GM21619 (cell line): ENCODE measurements around the gene COL4A6.

Experiments
- ATAC-seq: cut with Tn5 transposase; IDR thresholded peaks from one replicate; pipeline ENCODE4 v1.9.1; 2021; ENCODE audit not compliant: unreplicated experiment

COL4A6 gene

GRCh38 chrX:108332281-108332680, 105.9 kb downstream of the COL4A6 start:
- ATAC-seq, result peak; percentile 72

DNA sequence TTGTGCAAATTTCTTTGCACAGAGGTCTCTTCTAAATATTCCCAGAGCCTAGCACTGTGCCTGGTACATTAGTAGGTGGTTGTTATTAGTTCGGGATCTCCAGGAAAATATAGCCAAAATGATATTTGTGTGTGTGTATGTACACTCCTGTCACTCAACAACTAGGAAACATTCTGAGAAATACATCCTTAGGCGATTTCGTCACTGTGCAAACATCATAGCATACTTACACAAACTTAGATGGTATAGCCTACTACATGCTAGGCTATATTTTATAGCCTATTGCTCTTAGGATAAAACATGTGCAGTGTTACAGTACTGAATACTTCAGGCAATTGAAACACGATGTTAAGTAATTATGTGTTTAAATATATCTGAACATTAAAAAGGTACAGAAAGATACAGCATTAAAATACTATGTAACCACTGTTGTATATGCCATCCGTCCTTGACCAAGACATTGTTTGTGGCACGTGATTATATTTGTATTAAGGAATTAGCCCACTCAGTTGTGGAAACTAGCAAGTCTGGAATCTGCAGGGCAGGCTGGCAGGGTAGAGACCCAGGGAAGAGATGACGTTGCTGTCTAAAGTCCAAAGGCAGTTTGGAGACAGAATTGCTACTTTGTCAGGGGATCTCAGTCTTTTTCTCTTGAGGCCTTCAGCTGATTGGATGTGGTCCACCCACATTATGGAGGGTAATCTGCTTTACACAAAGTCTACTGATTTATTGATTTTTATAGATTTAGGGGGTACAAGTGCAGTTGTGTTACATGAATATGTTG, 106.9 kb downstream of the COL4A6 start:
- ATAC-seq, result no peak

- ATAC-seq, result no peak
Observed at GRCh38 chrX:108323751-108324150, 114.5 kb downstream of the COL4A6 start.

- no peak for ATAC-seq
Observed at GRCh38 chrX:108322234-108322633, 116.0 kb downstream of the COL4A6 start.

GRCh38 chrX:108316456-108316855, 121.8 kb downstream of the COL4A6 start:
- ATAC-seq, result no peak

DNA sequence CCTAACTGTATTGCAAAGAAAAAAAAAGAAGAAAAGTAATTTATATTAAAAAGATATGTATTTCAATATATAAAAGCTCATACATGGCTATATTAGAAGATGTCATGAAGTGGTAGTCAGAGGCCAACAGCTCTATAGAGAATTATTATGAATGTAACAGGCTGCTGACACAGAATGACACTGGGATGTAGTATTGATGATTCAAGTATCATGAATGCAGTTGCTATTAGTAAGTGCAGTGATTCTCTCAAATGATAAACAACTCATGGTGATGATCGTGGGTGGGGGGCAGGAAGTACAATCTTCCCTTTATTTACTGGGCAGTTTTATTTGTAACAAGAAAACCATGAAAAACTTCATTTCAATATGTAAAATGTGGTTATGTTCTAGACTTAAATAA, 124.6 kb downstream of the COL4A6 start:
- no peak for ATAC-seq

DNA sequence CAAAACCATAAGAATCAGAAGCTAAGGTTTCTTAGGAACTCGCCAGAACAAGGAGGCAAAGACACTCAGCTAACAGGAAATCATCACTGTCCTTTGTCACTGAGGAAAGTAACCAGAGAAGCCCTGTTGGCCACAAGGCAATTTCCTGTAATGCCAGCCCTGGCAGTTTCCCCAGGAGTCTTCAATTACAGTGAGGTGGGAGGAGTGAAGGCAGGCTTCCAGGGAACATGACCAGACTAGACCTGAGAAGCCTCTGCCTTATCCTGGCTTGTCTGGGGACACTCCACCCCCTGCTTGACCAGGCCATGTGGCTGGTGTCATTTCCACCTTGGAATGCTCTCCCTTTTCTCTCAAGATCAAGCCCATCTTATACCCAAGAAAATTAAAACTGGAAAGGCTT, 125.3 kb downstream of the COL4A6 start:
- ATAC-seq, result no peak

GRCh38 chrX:108312011-108312410, 126.2 kb downstream of the COL4A6 start:
- ATAC-seq, result no peak

GRCh38 chrX:108310506-108310905, 127.7 kb downstream of the COL4A6 start:
- no peak for ATAC-seq

- ATAC-seq, result no peak
Observed at GRCh38 chrX:108309144-108309543, 129.1 kb downstream of the COL4A6 start.

DNA sequence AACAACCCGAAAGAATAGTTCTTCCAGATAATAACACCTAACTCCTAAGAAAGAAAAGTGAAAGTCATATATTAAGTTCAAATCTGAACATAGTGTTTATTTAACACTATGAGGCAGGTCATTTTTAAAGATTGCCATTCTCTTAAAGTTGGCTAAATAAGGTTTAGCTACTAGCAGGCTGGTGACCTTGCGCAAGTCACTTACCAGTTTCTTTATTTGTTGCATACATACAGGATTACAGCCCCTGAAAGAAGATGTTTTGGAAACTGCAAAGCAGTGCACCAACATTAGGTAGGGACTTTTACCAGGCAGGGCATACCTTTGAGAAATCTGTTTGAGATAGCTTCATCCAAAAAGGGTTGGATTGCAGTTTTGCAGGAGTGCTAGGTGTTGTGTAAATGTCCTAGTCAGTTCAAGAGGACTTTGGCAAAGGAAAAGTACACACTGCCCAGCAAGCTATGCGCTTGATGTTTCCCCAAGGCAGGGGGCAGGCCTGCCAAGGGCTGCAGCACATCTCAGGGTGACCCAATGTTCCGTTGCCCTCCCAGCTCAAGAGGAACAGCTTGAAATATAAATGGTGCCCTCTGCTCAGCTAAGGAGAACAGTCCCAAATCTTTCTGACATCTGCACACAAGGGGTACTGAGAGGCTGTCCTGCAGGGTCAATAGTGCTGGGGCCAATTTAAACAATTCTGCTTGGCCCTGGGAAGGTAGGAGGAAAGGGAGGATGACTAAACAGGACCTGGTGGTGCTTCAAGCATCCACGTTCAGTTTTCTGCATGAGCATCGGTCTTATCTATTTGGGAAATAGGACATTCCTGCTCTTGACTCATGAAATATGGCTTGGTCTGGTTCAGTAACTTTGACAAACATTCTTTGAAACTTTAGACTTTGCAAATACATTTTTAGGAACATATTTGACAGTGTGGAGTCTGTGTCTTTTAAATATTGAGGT, 130.8 kb downstream of the COL4A6 start:
- ATAC-seq, result no peak

GRCh38 chrX:108306086-108306485, 132.1 kb downstream of the COL4A6 start:
- no peak for ATAC-seq

GRCh38 chrX:108304757-108305156, 133.5 kb downstream of the COL4A6 start:
- no peak for ATAC-seq

DNA sequence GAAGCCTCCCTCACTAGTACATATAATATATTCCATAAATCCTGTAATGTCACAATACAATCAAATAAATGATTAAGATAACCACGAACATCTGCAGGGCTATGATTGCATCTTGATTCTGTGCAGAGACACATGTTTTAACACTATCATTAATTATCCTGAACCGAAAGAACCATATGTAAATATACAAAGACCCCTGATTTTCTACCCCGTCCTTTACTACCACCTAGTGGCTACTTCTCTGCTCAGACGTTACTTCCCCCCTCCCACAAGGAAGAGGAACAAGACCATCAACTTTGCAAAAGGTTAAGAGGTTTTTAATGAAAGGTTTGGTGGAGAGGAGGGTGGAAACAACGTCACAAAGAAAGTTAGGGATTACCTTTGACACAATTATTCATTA, 134.0 kb downstream of the COL4A6 start:
- ATAC-seq, result peak; percentile 59

DNA sequence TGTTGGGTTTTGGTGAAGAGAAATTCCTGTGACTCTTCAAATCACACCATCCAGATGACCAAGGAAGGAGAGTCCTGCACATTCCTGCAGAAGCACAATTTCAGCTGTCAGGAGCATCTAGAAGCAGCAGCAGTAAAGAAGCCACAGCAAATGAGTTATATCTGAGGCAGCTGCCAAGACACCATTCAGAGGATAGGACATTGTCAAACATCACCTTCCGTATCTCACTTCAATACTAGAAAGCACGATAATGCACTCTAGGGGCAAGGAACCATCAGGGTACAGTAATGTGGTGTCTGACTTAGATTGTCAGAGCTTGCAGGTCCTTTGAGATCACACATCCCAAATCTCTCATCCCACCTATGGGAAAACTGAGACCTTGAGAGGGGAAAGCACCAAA, 134.5 kb downstream of the COL4A6 start:
- no peak for ATAC-seq

DNA sequence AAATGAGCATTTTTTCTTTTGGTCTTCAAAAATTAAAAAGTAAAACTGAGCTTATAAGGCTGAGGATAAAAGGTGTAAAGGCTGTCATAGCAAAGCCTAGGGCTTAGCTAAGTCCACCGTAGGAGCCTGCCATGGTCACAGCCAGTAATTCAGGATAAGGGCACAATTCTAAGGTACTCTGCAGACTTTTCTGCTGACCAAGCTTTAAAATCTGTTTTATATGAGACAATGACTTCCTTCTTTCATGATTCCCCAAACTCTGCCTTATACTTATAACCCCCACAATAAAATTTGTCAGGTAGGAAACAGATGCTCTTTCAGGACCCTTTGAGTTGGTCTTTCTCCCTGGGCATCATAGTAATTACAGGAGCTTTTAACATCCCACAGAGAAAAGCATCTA, 138.5 kb downstream of the COL4A6 start:
- no peak for ATAC-seq

DNA sequence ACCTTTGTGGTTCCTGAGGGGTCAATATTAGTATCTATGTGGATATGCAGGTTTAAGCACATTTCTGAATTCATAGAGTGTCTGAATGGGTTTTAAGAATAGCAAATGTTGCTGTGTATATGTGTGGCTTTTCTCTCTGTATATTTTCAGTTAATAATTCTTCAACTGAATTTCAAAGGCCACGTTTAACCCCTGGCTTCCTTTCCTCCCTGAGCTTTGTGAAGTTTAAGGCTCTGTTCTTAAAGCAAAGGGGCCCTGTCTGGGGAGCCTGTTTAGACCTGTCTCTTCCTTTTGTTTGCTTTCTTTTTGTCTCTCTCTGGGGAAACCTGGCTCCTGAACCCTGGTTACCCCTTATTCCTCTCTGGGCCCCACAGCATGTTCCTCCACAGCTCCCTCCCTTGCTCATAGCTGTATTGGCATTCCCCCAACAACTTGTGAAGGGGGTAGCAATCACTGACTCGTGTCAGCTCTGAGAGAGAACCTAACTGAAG, 139.1 kb downstream of the COL4A6 start:
- peak; percentile 74 for ATAC-seq

- no peak for ATAC-seq
Observed at GRCh38 chrX:108298165-108298602, 140.0 kb downstream of the COL4A6 start.

- ATAC-seq, result no peak
Observed at GRCh38 chrX:108297290-108297689, 140.9 kb downstream of the COL4A6 start.

- ATAC-seq, result no peak
Observed at GRCh38 chrX:108292053-108292452, 146.2 kb downstream of the COL4A6 start.

GRCh38 chrX:108285918-108286317, 152.3 kb downstream of the COL4A6 start:
- no peak for ATAC-seq

- ATAC-seq, result no peak
Observed at GRCh38 chrX:108285356-108285755, 152.9 kb downstream of the COL4A6 start.
